Measurements from ENCODE around the gene ACACA. TPM values are rescaled to one million over a fixed set of nuclear protein-coding genes. Genes with fewer than 3 reads are reported as not detected.

Gene ACACA
- total RNA-seq, 4 donors from 2014 or later, result 40.5 to 64.1 (median 51.8) TPM

- Histone ChIP-seq H3K36me3 (peaks cover 4 to 25% of the 10 kb centered on the region in 2 donors), H3K4me3 (no peak overlapping the region), H3K9me3 (no peaks in the 10 kb centered on the region), H3K4me1 (peaks cover 0 to 6% (median 0%) of the 10 kb centered on the region in 3 donors), H3K27ac (no peak overlapping the region), H3K27me3 (no peaks in the 10 kb centered on the region)
- WGBS, 2 donors (ENCODE audit: low coverage in 1 of 2), result 75 to 80% methylated on average over 2 of the region's 2 CpGs
- no peak for ATAC-seq
- TF ChIP-seq EP300 (IDR thresholded peaks at IDR 0.05) (no peak), POLR2A (IDR thresholded peaks at IDR 0.05) (no peak), CTCF (IDR thresholded peaks at IDR 0.05) (no peak), POLR2AphosphoS5 (IDR thresholded peaks at IDR 0.05) (no peak)
Observed at GRCh38 chr17:37284191-37284590, 122.4 kb downstream of the ACACA start.

- Histone ChIP-seq H3K27me3 (no peaks in the 10 kb centered on the region), H3K27ac (no peak overlapping the region), H3K4me3 (no peak overlapping the region), H3K36me3 (peaks cover 4 to 25% of the 10 kb centered on the region in 2 donors), H3K9me3 (no peaks in the 10 kb centered on the region), H3K4me1 (peaks cover 0 to 6% (median 0%) of the 10 kb centered on the region in 3 donors)
- no peak for TF ChIP-seq POLR2AphosphoS5 (IDR thresholded peaks at IDR 0.05)
- no peak for TF ChIP-seq EP300 (IDR thresholded peaks at IDR 0.05)
- TF ChIP-seq POLR2A (IDR thresholded peaks at IDR 0.05), result no peak
- TF ChIP-seq CTCF (IDR thresholded peaks at IDR 0.05), result no peak
- no peak for ATAC-seq
Observed at GRCh38 chr17:37283414-37283961, 123.1 kb downstream of the ACACA start.

- peaks cover 4 to 33% of the 10 kb centered on the region in 2 donors for H3K36me3 ChIP-seq
- peaks cover 0 to 6% (median 0%) of the 10 kb centered on the region in 3 donors for H3K4me1 ChIP-seq
- no peak for ATAC-seq
- H3K9me3 ChIP-seq, result no peaks in the 10 kb centered on the region
- H3K27ac ChIP-seq, result no peak overlapping the region
- H3K4me3 ChIP-seq, result no peak overlapping the region
- TF ChIP-seq POLR2A (IDR thresholded peaks at IDR 0.05), result no peak
- no peak for TF ChIP-seq POLR2AphosphoS5 (IDR thresholded peaks at IDR 0.05)
- no peak for TF ChIP-seq CTCF (IDR thresholded peaks at IDR 0.05)
- TF ChIP-seq EP300 (IDR thresholded peaks at IDR 0.05), result no peak
- 93 to 100% methylated on average over 4 to 6 of the region's 6 CpGs for WGBS, 2 donors (ENCODE audit: low coverage in 1 of 2)
- no peaks in the 10 kb centered on the region for H3K27me3 ChIP-seq
Observed at GRCh38 chr17:37280841-37281240, 125.8 kb downstream of the ACACA start.

- WGBS, 2 donors (ENCODE audit: low coverage in 1 of 2), result 71 to 81% methylated on average over 2 of the region's 2 CpGs
- Histone ChIP-seq H3K4me3 (no peak overlapping the region), H3K9me3 (no peaks in the 10 kb centered on the region), H3K27me3 (no peaks in the 10 kb centered on the region), H3K27ac (no peak overlapping the region), H3K36me3 (peaks cover 4 to 55% of the 10 kb centered on the region in 2 donors), H3K4me1 (no peaks in the 10 kb centered on the region)
- TF ChIP-seq CTCF (IDR thresholded peaks at IDR 0.05) (no peak), POLR2A (IDR thresholded peaks at IDR 0.05) (no peak), POLR2AphosphoS5 (IDR thresholded peaks at IDR 0.05) (no peak), EP300 (IDR thresholded peaks at IDR 0.05) (no peak)
- ATAC-seq, result no peak
Observed at GRCh38 chr17:37278247-37278894, 128.3 kb downstream of the ACACA start.

DNA sequence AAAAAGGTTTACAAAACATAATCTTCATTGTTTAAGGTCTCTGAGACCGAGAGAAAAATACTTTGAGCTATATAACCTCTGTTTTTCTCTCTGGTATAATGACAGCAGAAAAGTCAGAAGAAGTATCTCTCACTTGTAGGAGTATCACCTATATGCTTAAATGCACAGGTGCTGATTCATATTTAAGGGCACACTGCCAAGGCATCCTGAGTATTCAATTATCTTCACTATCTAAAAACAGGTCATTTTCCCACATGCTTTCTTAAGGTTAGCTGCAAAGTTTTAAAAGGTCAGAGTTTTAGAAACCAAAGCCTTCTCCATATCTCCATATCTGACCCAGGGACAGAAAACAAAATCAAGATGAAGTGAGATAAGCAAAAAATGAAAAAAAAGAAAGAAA, 130.2 kb downstream of the ACACA start:
- Histone ChIP-seq H3K27ac (no peak overlapping the region), H3K36me3 (peaks cover 0 to 41% of the 10 kb centered on the region in 2 donors), H3K27me3 (no peaks in the 10 kb centered on the region), H3K4me1 (no peaks in the 10 kb centered on the region), H3K4me3 (no peak overlapping the region), H3K9me3 (no peaks in the 10 kb centered on the region)
- no peak for ATAC-seq
- 25 to 86% methylated on average over 1 of the region's 1 CpG for WGBS, 2 donors (ENCODE audit: low coverage in 1 of 2)
- TF ChIP-seq EP300 (IDR thresholded peaks at IDR 0.05) (no peak), POLR2A (IDR thresholded peaks at IDR 0.05) (no peak), POLR2AphosphoS5 (IDR thresholded peaks at IDR 0.05) (no peak), CTCF (IDR thresholded peaks at IDR 0.05) (no peak)
